A549 treated with DMSO at 1 μM for 4 hours (cell line): ENCODE measurements around the gene SPAG5. TPM values are rescaled to one million over a fixed set of nuclear protein-coding genes. Genes with fewer than 3 reads are reported as not detected.

ENCODE experiments used
- total RNA-seq: library from RNA; stranded (reverse); fragments of 200-300 nt; extraction: Qiagen RNA extraction; gene quantifications from 5 replicates; pipeline ENCODE4 v1.2.3, GENCODE V29; 2022; ENCODE audit warnings: low read depth

SPAG5 gene
- total RNA-seq: 77.8 to 88.5 TPM (median 81.4 TPM) in 5 replicates

GRCh38 chr17:28598799-28599310 lies at the start of gene SPAG5:
TSS of gene SPAG5 (minus strand) at chr17:28599025. CDS start at chr17:28598946, 79 bp downstream.

GRCh38 chr17:28644787-28645575 lies 46.2 kb upstream of the SPAG5 start, which contains the start of gene BLTP2:
TSS of gene BLTP2 (minus strand) at chr17:28645158. CDS start at chr17:28645056, 102 bp downstream.

GRCh38 chr17:28613931-28614381 lies 15.1 kb upstream of the SPAG5 start, which contains the start of gene RSKR:
TSS of gene RSKR (minus strand) at chr17:28614185. CDS start at chr17:28614161, 24 bp downstream.

GRCh38 chr17:28576758-28577465 lies 21.9 kb downstream of the SPAG5 start, which contains the start of gene ALDOC:
TSS of gene ALDOC (minus strand) at chr17:28576895. CDS start at chr17:28575532, 1,363 bp downstream.

GRCh38 chr17:28571361-28572122 lies 27.3 kb downstream of the SPAG5 start, which contains the start of gene PIGS:
TSS of gene PIGS (minus strand) at chr17:28571524. CDS start at chr17:28571496, 28 bp downstream.

GRCh38 chr17:28552176-28552999 lies 46.4 kb downstream of the SPAG5 start, which contains the start of gene UNC119:
TSS of gene UNC119 (minus strand) at chr17:28552624. CDS start at chr17:28552557, 67 bp downstream.

Other genes starting within 250 kb of the SPAG5 start
- gene POLDIP2, start 241.5 kb downstream of the SPAG5 start, total RNA-seq: 142 to 171 TPM (median 162 TPM) in 5 replicates
- not detected in 5 replicates for gene SEBOX, start 233.8 kb downstream of the SPAG5 start, total RNA-seq
- gene VTN, start 228.7 kb downstream of the SPAG5 start, total RNA-seq: 17.2 to 27.4 TPM (median 19.3 TPM) in 5 replicates
- 5.1 to 6.2 TPM (median 6.0 TPM) in 5 replicates for gene SARM1, start 227.3 kb downstream of the SPAG5 start, total RNA-seq
- 17.4 to 21.2 TPM (median 20.9 TPM) in 5 replicates for gene SLC46A1, start 192.8 kb downstream of the SPAG5 start, total RNA-seq
- 0.06 to 0.12 TPM (median 0.09 TPM) in 5 replicates for gene SLC13A2, start 125.4 kb downstream of the SPAG5 start, total RNA-seq
- gene FOXN1, start 92.7 kb downstream of the SPAG5 start, total RNA-seq: 0.02 to 0.05 TPM (median 0.03 TPM) in 3 of 5 replicates, not detected in the others
- 26.3 to 34.7 TPM (median 29.9 TPM) in 5 replicates for gene UNC119, start 46.4 kb downstream of the SPAG5 start, total RNA-seq
- 57.3 to 64.3 TPM (median 61.4 TPM) in 5 replicates for gene PIGS, start 27.5 kb downstream of the SPAG5 start, total RNA-seq
- 1.4 to 2.3 TPM (median 1.8 TPM) in 5 replicates for gene ALDOC, start 22.1 kb downstream of the SPAG5 start, total RNA-seq
- 3.8 to 7.0 TPM (median 6.0 TPM) in 5 replicates for gene RSKR, start 15.2 kb upstream of the SPAG5 start, total RNA-seq
- gene BLTP2, start 46.1 kb upstream of the SPAG5 start, total RNA-seq: 58.3 to 71.6 TPM (median 70.6 TPM) in 5 replicates
- 86.5 to 94.5 TPM (median 88.1 TPM) in 5 replicates for gene SDF2, start 62.9 kb upstream of the SPAG5 start, total RNA-seq
- 74.5 to 78.6 TPM (median 77.8 TPM) in 5 replicates for gene SUPT6H, start 63.2 kb upstream of the SPAG5 start, total RNA-seq
- gene PROCA1, start 112.9 kb upstream of the SPAG5 start, total RNA-seq: 1.0 to 1.7 TPM (median 1.1 TPM) in 5 replicates
- gene RAB34, start 118.8 kb upstream of the SPAG5 start, total RNA-seq: 233 to 267 TPM (median 261 TPM) in 5 replicates
- 1,965 to 2,250 TPM (median 2,168 TPM) in 5 replicates for gene RPL23A, start 121.0 kb upstream of the SPAG5 start, total RNA-seq
- gene TLCD1, start 127.2 kb upstream of the SPAG5 start, total RNA-seq: 31.2 to 50.8 TPM (median 45.6 TPM) in 5 replicates
- 4.1 to 4.9 TPM (median 4.5 TPM) in 5 replicates for gene NEK8, start 129.8 kb upstream of the SPAG5 start, total RNA-seq
- gene TRAF4, start 145.0 kb upstream of the SPAG5 start, total RNA-seq: 70.5 to 86.4 TPM (median 76.4 TPM) in 5 replicates
- 19.4 to 22.2 TPM (median 21.7 TPM) in 5 replicates for gene FAM222B, start 243.8 kb upstream of the SPAG5 start, total RNA-seq